Measurements from ENCODE around the gene SGK1.
"Not testable (repeated sequence)": the region's sequence is repeated elsewhere in the genome, so short reads cannot be mapped to it uniquely, and the experiment has no call there.

SGK1 gene

DNA sequence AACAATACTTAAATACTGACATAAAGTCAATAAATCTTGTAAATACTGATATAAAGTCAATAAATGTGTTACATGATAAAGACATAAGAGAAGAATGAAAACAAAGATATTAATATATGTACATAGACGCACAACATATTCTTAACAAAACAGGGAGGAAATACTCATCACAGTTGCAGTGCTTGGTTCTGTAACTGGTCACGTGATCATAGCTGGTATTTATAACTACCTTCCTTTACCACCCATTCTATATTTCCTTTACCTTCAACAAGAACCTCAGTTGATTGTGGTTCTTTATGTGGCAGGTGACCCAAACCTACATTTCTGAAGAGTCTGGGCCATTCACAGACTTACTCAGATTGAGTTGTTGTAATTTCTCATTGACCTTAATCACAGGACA is 131.6 kb downstream of the SGK1 start:
- no peak for DNase-seq (ENCODE audit: low read depth)

DNA sequence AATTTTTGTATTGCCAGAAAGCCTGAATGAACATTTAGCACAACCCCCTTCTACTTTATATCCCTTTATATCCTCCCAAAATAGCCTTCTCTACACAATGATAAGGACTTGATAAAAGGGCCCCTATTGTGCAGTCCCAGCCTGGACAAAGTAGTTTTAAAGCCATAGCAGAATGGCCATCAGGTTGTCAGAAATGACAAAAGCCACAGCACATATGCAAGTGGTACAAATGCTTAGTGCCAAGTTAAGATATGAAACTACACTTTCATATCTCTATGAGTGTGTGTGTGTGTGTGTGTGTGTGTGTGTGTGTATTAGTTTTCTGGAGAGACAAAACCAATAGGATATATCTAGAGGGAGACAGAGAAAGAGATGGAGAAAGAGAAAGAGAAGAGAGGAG is 132.6 kb downstream of the SGK1 start:
- no peak for DNase-seq (ENCODE audit: low read depth)

DNA sequence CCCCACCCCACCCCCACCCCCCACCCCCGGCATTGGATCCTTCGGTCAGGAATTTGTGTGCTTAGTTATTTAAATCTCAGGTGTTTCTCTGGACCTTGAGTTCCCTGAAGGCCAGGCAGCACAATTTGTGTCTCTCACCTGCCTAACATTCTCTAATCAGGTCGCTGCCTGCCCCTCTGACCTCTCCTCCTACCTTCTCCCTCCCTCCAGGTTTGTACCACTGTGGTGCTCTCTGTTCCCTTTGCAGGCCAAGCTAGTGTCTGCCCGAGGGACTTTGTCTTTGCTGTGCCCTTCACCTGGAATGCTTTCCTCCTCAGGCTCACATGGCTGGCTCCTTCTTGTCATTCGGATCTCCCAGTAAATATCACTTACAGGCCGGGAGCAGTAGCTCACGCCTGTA is 134.1 kb downstream of the SGK1 start:
- DNase-seq (ENCODE audit: low read depth) = no peak

DNA sequence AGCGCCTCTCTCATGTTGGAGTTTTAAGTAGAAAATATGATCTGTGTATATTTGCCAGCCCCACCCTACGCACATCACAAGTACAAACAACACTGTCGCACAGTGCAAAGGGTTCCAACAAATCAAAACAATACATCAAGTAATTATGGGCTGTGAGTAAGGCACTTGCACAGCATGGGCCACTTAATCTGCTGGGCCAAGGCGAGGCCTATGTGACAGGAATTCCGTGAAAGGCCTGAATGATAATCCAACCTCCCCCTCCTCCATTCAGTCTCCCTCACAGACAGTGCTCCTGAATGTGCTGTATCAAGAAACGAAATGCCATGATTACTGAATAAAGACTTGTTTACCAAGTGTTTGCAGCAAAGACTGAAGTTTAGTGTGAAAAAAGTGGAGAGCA is 135.4 kb downstream of the SGK1 start:
- DNase-seq (ENCODE audit: low read depth) = no peak

DNA sequence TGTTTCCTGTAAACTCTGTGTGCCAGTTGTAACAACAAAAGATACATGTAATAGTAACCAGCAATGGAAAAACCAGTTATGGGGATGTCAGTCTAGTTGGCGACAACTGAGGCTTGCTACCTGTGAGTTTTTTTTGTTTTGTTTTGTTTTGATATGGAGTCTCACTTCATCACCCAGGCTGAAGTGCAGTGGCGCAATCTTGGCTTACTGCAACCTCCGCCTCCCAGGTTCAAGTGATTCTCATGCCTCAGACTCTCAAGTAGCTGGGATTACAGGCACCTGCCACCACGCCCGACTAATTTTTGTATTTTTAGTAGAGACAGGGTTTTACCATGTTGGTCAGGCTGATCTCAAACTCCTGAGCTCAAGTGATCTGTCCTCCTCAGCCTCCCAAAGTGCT is 136.2 kb downstream of the SGK1 start:
- not testable (repeated sequence) for DNase-seq (ENCODE audit: low read depth)

DNA sequence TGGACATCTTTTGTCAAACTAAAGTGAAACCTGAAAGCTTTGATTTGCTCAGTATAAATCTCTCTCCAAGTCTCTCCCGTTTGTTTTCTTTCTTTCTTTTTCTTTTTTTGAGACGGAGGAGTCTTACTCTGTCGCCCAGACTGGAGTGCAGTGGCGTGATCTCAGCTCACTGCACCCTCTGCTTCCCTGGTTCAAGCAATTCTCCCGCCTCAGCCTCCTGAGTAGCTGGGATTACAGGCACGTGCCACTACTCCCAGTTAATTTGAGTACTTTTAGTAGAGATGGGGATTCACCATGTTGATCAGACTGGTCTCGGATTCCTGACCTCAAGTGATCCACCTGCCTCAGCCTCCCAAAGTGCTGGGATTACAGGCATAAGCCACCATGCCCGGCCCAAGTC is 136.7 kb downstream of the SGK1 start:
- not testable (repeated sequence) for DNase-seq (ENCODE audit: low read depth)

DNA sequence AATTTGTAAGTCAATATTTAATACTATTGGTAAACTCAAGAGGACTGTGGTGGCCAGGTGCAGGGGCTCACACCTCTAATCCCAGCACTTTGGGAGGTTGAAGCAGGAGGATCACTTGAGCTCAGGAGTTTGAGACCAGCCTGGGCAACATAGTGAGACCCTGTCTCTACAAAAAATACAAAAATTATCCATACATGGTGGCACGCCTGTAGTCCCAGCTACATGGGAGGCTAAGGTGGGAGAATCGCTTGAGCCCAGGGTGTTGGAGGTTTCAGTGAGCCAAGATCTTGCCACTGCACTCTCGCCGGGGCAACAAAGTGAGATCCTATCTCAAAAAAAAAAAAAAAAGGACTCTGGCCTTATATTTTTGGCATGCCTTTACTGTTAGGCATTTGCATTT is 137.4 kb downstream of the SGK1 start:
- not testable (repeated sequence) for DNase-seq (ENCODE audit: low read depth)

DNA sequence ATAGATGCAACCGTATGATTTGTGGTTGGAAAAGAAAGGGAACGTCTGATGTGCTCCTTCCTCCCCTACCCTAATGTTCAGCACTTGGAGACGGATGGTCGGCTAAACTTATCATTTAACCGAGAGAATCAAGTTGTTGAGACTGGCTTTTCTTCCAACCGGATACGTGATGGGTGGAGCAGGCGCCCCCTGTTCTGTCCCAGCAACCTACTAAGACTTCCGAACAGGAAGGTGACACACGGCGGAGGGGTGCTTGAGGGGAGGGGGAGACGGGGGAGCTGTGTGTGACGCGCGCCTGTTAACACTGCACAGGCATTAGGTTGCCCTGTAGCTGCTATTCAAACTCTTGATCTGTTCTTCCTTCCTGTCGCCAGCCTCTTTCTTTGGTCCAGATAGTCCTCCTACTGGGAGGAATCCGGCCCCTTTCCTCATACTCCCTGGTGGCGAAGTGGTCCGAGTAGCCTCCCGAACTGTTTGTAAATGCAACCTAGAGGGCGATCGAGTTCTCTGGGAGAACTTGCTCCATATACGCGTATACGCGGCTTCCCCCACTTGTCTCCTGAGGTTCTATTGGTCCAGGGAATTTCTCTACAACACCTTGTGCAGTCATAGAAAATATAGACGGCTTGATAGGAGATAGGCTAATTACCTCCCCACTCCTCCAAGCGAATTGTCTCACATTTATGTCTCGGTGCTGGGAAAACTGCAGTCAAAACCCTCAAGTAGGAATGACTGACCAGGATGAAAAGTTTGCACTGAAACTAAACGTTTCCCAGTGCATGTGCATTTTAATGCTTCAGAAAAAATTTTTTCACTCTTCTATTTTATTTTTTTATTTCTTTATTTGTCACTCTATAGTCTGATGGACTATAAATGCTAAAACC is 139.5 kb downstream of the SGK1 start:
- peak; percentile 65 for DNase-seq (ENCODE audit: low read depth)

DNA sequence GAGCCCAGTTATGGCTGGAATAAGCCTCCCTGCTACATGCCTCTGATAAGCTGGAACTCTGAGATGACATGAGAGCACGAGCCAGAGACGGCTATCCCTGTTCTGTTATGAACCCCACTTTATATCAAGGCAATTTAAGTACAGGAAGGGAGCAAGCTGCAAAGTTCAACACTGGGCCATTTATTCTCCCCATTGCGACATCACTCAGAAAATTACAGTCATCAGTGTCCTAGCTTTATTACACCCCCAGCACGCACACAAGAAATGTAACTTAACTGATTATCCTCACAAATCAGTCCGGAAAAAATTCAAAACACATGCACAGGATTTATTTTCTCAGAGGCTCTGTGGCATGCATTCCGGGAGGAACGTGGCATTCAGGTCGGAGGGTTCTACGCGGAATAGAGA is 140.2 kb downstream of the SGK1 start:
- no peak for DNase-seq (ENCODE audit: low read depth)

DNA sequence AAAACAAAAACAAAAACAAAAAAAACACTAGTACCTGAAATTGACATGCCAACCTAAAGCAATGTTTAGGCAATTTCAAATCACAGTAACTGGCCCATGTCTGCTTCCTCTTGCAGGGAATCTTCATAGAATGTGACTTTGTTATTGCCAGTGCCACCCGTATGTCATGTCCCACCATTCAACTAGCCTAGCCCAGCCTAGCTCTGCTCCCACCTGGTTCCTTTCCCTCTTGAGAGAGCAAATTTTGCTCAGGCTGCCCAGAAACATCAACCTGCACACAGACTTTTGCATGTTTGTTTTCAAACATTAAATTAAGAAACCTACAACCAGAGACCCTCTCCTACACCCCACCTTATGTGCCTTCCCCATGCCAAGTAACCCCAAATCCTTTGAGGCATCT is 140.7 kb downstream of the SGK1 start:
- no peak for DNase-seq (ENCODE audit: low read depth)

DNA sequence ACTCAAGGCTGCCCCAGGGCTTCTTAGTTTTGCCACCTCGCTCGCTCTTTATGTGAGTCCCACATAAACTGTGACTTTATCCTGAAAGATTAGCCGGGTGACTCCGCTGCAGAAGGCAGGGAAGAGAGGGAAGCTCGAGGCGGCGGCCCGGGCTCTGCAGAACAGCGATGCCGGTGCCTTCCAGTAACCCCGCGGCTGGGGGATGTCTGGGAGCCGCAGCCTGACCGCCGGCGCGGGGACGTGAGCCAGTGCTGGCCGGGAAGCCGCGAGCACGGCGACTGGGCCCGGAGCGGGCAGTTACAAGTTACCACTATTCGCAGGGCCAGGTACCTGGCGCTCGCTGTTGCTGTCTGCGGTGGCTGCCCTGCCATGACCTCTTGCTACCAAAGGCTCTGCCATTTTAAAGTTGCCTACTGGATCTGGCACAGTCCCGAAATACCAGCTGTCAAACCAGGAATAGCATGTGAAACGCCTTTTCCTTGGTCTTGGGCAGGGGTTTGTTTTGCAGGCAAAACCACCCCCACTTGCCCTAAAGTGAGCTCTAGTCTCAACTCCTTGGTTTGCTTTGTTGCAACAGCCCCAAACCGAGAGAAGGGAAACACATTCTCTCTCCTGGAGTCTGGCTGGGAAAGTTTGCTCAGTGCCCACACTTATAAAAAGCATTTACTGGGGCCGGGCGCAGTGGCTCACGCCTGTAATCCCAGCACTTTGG is 141.5 kb downstream of the SGK1 start:
- no peak for DNase-seq (ENCODE audit: low read depth)

DNA sequence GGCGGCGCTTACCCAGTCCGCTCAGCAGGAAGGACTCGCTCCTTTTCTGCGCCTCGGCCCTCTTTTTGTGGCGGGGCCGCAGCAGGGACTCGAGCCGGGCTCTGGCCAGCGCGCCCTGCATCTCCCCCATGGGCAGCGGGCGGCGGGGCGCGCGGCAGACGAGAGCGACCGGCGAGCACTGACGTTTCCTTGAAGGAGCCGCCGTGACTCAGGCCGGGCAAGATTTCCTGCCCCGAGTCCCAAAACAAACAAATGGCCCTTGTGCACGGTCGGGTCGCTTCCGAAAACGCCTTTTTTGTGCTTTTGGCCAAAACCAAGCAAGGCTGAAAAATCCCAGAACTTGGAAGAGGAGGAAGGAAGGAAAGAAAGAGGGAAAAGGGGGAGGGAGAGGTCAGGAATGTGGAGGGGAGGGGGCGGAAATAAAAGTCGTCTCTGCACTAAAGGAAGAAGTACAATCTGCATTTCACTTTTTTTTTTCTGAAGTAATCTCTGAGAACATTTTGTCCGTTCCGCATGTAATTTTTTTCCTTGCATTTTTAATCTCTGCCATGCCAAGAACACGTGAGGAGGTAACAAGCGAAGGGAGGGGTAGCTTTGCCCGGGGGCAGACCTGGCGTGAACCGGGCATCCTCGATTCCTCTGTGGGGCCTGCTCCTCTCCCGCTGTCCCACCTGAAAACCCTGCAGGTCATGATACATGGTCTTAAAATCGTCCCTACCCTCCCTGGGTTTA is 142.2 kb downstream of the SGK1 start:
- peak; percentile 29 for DNase-seq (ENCODE audit: low read depth)

DNA sequence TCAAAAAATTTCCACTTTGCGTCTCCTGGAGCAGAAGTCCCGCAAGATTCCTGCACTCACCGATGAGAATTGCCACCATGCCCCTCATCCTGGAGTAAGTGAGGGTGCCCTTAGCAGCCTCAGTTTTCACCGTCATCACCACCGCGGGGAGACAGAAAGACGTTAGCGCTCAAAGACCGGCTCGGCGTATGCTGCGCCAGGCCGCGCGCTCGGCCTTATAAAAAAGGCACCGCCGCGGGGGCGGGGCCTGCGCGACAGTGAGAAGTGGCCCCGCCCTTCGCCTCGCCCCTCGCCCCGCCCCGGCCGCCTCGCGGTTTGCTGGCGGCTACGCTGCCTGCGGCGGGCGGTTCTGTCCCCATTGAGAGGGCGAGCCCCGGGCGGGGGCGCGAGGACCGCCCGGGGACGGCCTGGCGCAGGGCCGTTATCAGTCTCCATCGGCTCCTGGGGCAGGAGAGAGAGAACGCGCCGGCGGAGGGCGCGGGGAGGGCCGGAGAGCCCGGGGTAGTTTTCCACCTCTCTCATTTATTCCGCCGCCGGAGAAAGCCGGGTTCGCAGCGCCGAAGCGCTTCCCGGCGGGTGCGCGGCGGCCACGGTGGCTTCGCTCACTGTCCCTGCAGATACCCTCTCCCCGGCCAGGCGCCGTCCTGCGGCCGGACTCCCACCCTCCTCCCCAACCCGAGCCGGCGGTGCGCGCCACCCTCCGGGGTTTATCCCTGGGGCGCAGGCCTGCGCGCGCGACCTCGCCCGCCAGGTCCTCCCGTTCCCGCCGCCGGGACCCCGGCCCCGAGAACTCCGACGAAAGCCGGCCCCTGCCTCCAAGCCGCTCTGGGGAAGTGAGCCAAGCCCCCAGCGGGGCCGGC is 143.0 kb downstream of the SGK1 start:
- peak; percentile 95 for DNase-seq (ENCODE audit: low read depth)

DNA sequence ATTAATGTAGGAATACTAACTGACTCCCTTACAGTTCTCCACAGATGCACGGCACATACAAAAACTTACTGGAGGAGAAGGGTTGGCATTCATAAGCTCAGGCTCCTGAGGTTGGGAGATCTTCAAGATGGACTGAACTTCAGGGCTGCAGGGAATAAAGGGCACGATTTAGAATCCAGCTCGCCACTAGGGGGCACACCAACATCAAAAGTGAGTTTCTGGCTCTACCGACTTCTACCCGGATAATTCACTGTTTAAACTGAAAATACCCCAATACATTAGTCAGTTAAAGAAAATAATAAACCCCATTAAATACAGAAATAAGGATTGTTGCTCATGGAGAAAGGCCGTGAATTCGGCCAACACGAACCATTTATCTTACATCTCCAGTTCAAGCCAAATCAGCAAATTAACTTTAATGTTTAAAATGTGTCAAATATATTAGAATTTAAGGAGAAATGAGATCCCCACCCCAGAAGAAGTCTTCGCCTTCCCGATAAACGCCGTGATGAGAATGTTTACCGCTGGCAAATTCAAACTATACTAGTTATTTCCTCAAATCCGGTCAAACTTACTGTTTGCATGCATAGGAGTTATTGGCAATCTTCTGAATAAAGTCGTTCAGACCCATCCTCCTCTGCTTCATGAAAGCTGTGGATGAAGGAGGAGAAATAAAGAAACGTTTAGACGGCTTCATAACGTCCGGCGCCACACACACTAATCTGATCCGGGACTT is 143.8 kb downstream of the SGK1 start:
- DNase-seq (ENCODE audit: low read depth) = peak; percentile 93

DNA sequence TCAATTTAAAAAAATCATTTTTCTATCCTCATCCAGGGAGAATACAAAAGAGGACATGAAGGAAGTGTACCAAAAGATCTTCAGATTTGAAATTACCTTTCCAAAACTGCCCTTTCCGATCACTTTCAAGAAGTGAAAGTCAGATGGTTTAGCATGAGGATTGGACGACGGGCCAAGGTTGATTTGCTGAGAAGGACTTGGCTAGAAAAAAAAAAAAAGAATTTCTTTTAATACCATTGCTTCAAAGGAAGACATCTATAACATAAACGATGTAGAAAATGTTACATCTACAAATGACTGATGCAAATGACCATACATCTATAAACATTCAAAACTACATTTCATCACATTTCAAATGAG is 144.6 kb downstream of the SGK1 start:
- DNase-seq (ENCODE audit: low read depth) = no peak

DNA sequence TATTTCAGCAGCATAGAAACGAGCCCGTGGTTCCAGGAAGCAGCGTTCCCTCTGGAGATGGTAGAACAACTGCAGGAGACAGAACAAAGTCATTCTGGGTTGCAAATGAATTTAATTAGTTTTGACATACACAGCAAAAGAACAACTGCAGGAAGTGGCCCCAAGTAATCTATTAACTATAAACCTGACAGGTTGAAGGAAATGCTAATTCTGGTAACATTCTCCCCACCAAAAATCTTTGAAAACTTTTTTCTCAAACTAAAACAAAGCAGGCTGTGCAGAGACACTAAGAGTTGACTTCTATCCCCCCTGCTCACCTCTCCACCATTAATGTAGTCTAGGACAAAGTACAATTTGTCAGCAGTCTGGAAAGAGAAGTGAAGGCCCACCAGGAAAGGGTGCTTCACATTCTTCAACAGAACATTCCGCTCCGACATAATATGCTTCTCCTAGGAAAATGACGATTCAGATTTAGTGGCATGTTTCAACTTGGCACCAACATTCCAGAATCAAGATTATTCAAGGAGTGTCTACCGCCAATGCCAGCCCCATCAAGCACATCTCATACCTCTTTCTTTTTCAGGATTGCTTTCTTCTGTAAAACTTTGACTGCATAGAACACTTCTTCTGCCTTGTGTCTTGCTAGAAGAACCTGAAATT is 145.1 kb downstream of the SGK1 start:
- no peak for DNase-seq (ENCODE audit: low read depth)

DNA sequence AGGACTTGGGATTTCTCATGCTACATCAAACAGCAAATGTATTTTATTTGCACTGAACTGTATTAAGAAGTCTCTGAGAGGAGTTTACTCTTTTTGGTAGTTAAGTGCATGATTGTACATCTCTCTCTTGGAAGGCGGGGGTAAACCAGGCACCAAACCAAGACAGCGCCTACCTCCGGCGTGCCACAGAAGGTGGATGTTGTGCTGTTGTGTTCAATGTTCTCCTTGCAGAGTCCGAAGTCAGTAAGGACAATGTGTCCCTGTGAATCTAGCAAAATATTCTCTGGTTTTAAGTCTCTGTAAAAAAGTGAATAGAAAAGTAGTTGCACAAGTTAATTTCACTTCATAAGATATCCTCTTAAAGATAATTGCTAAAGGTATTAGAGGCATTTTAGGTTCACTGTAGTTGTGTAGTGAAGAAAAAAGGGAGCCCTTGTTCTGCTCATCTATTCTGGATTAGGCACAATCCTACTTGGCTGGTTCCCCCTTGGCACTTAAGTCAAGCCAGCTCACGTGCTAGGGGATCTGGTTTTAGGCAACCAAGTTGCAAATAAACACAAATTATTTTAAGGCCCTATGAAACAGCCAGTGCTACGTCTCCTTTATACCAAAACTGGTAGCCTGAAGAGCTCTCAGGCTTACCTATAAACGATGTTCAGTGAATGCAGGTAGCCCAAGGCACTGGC is 145.7 kb downstream of the SGK1 start:
- DNase-seq (ENCODE audit: low read depth) = no peak

DNA sequence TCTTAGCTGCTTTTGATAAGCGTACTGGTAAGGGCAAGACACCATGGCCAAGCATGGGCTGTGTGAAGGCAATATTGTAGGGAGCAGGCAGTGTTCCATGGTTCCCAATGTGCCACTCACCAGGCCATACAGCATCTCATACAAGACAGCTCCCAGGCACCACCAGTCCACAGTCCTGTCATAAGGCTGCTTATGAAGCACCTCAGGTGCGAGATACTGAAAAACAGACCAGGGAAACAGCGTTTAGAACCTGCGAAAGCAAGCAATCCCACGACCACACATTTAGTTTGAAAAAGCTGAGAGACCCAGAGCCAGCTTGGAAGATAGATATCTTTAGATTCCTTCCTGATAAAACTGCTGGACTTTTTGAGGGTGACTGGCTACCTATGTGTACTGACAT is 146.4 kb downstream of the SGK1 start:
- DNase-seq (ENCODE audit: low read depth) = no peak

DNA sequence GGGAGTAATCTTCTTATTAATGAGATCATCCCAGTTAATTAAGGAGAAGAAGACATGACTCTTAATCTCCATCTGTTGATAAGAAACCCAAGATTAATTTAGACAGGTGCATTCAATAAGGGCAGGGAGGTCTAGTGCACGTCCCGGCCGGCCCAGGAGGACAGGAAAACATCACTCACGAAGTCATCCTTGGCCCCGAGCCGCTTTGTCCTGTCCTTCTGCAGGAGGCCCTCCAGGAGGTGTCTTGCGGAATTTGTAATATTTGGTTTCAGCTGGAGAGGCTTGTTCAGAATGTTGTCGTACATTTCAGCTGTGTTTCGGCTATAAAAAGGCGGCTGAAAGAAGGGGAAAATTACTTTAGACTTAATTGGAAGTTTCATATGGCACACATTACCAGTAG is 147.1 kb downstream of the SGK1 start:
- no peak for DNase-seq (ENCODE audit: low read depth)

DNA sequence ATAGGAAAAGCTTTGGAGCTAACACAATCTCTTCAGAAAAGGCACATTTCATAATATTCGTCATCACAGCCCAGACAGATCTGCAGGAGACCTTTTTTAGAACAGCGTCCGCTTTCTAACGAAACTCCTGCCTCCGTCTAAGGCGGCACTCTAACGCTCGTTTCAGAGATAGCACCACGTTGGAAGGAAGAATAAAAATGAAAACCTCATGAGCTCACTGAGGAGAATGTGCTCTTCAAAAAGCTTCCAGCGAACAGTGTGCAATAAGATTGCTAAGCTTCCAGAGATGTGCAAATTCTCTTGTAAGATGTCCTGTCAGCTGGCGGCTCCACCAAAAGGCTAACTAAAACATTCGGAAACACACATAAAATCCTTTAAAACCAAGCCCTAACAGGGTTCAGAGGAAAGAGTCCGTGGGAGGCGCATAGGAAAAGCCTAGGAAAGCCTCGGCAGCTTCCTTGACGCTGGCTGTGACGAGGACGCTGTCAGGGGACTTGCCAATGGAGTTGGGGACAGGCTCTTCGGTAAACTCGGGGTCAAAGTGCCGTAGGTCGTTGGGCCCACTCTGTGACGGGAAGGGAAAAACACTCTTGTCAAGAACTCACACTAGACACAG is 147.9 kb downstream of the SGK1 start:
- DNase-seq (ENCODE audit: low read depth) = no peak
